ENCODE data around the gene CSRNP3. TPM values are rescaled to one million over a fixed set of nuclear protein-coding genes. Genes with fewer than 3 reads are reported as not detected.

Gene CSRNP3
- total and polyA plus RNA-seq, 5 donors from 2014 or later: not detected

- Mint-ChIP-seq H3K4me1 (no peaks in the 10 kb centered on the region), H3K27ac (no peak overlapping the region), H3K9me3 (peaks cover 0 to 10% (median 2%) of the 10 kb centered on the region in 7 donors), H3K27me3 (peaks cover 5% of the 10 kb centered on the region), H3K4me3 (no peak overlapping the region), H3K36me3 (no peaks in the 10 kb centered on the region)
- Histone ChIP-seq H3K36me3 (ENCODE audit: control insufficient read depth, insufficient read depth, low read length) (no peaks in the 10 kb centered on the region), H3K27me3 (ENCODE audit: control insufficient read depth, insufficient read depth, low read length) (no peaks in the 10 kb centered on the region), H3K27ac (ENCODE audit: insufficient read depth, low read length, poor library complexity, severe bottlenecking) (no peak overlapping the region), H3K4me1 (ENCODE audit: control insufficient read depth, insufficient read depth, low read length, poor library complexity, severe bottlenecking) (no peaks in the 10 kb centered on the region), H3K9me3 (ENCODE audit: control insufficient read depth in 2 of 2, low read length in 2 of 2) (no peaks in the 10 kb centered on the region), H3K4me3 (ENCODE audit: low read depth, low read length) (no peak overlapping the region)
- DNase-seq (no peak), ATAC-seq (ENCODE audit: low read depth in 2 of 2) (no peak)
Observed at GRCh38 chr2:165618806-165619205, 149.3 kb downstream of the CSRNP3 start.

DNA sequence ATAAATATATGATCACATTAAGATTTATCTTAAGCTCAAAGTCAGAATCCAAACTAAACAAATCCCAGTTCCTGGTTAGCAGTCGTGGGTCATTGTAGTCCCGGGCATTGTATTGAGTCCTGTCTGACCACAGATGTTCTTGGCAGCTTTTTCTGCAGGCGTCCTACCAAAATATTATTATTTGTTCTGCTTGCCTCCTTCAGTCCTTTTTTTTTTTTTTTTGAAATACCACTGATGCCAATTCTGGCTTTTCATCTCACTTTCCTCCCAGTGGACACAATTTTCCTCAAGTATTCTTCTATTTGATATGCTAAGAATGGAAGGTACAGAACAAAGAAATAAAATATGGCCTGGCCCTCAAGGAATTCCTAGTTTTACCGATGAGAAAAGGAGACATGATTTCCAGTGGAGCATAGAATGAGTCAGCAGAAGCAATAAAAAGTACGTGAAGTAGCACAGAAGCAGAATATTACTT is 151.6 kb downstream of the CSRNP3 start:
- Mint-ChIP-seq H3K27me3 (peaks cover 9% of the 10 kb centered on the region), H3K4me1 (no peaks in the 10 kb centered on the region), H3K4me3 (no peak overlapping the region), H3K9me3 (peaks cover 0 to 8% (median 2%) of the 10 kb centered on the region in 7 donors), H3K36me3 (no peaks in the 10 kb centered on the region), H3K27ac (no peak overlapping the region)
- H3K27ac ChIP-seq (ENCODE audit: insufficient read depth, low read length, poor library complexity, severe bottlenecking): no peak overlapping the region
- no peaks in the 10 kb centered on the region for H3K4me1 ChIP-seq (ENCODE audit: control insufficient read depth, insufficient read depth, low read length, poor library complexity, severe bottlenecking)
- ATAC-seq (ENCODE audit: low read depth in 2 of 2) (no peak), DNase-seq (no peak)
- no peaks in the 10 kb centered on the region for H3K9me3 ChIP-seq (ENCODE audit: control insufficient read depth in 2 of 2, low read length in 2 of 2)
- no peaks in the 10 kb centered on the region for H3K36me3 ChIP-seq (ENCODE audit: control insufficient read depth, insufficient read depth, low read length)
- H3K27me3 ChIP-seq (ENCODE audit: control insufficient read depth, insufficient read depth, low read length): no peaks in the 10 kb centered on the region
- H3K4me3 ChIP-seq (ENCODE audit: low read depth, low read length): no peak overlapping the region

DNA sequence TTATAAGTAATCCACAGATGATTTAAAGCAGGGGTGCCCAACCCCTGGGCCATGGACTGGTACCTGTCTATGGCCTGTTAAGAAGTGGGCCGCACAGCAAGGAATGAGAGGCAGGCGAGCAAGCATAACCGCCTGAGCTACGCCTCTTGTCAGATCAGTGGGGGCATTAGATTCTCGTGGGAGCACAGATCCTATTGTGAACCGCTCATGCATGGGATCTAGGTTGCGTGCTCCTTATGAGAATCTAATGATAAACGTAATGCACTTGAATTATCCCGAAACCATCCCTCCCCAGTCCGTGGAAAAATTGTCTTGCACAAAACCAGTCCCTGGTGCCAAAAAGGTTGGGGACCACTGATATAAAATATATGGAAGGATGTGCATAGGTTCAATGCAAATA is 153.7 kb downstream of the CSRNP3 start:
- no peaks in the 10 kb centered on the region for H3K9me3 ChIP-seq (ENCODE audit: control insufficient read depth in 2 of 2, low read length in 2 of 2)
- ATAC-seq (ENCODE audit: low read depth in 2 of 2): no peak
- Mint-ChIP-seq H3K9me3 (peaks cover 0 to 6% (median 0%) of the 10 kb centered on the region in 7 donors), H3K36me3 (no peaks in the 10 kb centered on the region), H3K27ac (no peak overlapping the region), H3K27me3 (peaks cover 9% of the 10 kb centered on the region), H3K4me3 (no peak overlapping the region), H3K4me1 (no peaks in the 10 kb centered on the region)
- no peak overlapping the region for H3K4me3 ChIP-seq (ENCODE audit: low read depth, low read length)
- H3K27ac ChIP-seq (ENCODE audit: insufficient read depth, low read length, poor library complexity, severe bottlenecking): no peak overlapping the region
- no peaks in the 10 kb centered on the region for H3K27me3 ChIP-seq (ENCODE audit: control insufficient read depth, insufficient read depth, low read length)
- no peak for DNase-seq
- H3K36me3 ChIP-seq (ENCODE audit: control insufficient read depth, insufficient read depth, low read length): no peaks in the 10 kb centered on the region
- H3K4me1 ChIP-seq (ENCODE audit: control insufficient read depth, insufficient read depth, low read length, poor library complexity, severe bottlenecking): no peaks in the 10 kb centered on the region

DNA sequence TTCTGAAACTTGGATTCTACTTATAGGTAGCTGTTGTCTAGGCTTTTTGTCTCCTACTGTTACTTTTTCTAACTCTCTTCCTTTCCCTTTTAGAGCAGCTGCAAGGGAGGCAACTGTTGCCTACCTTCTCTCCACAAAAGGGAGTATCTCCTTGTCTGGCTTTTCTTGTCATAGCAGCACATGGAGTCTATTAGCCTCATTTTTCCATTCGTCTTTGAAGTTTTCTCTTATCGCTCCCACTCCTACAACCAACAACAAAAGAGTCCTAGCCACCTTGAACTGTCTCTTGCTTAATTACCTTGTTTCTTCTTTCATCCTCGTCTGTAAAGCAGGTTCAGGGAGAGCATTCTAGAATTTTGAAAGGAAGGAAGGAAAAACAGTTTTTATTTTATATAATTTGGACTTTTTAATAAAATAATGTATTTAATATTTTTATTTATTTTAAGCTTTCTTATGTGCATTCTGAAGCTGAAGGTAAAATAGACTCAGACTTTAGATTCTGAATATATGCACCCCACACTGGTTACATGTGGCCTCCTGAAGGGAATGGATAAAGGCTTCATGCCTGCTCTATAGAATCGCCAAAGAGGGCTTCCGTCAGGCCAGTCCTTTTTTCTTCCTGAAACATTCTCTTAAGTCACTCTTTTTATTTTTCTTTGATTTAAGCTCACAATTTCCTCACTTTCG is 154.4 kb downstream of the CSRNP3 start:
- H3K36me3 Mint-ChIP-seq: no peaks in the 10 kb centered on the region

GRCh38 chr2:165624470-165624800 is 154.9 kb downstream of the CSRNP3 start:
- Mint-ChIP-seq H3K4me1 (no peaks in the 10 kb centered on the region), H3K27ac (peak overlapping the region in 1 of 3 donors; percentile 89), H3K4me3 (no peak overlapping the region), H3K9me3 (peaks cover 0 to 2% (median 0%) of the 10 kb centered on the region in 7 donors), H3K27me3 (peaks cover 9% of the 10 kb centered on the region), H3K36me3 (no peaks in the 10 kb centered on the region)
- Histone ChIP-seq H3K9me3 (ENCODE audit: control insufficient read depth in 2 of 2, low read length in 2 of 2) (no peaks in the 10 kb centered on the region), H3K4me1 (ENCODE audit: control insufficient read depth, insufficient read depth, low read length, poor library complexity, severe bottlenecking) (no peaks in the 10 kb centered on the region), H3K27ac (ENCODE audit: insufficient read depth, low read length, poor library complexity, severe bottlenecking) (no peak overlapping the region), H3K36me3 (ENCODE audit: control insufficient read depth, insufficient read depth, low read length) (no peaks in the 10 kb centered on the region), H3K27me3 (ENCODE audit: control insufficient read depth, insufficient read depth, low read length) (no peaks in the 10 kb centered on the region), H3K4me3 (ENCODE audit: low read depth, low read length) (no peak overlapping the region)
- DNase-seq: no peak
- ATAC-seq (ENCODE audit: low read depth in 2 of 2): no peak

More for the DNA sequence above, 154.4 kb downstream of the CSRNP3 start:
- no peaks in the 10 kb centered on the region for H3K9me3 ChIP-seq (ENCODE audit: control insufficient read depth in 2 of 2, low read length in 2 of 2)
- no peak overlapping the region for H3K4me3 ChIP-seq (ENCODE audit: low read depth, low read length)
- Mint-ChIP-seq H3K4me1 (no peaks in the 10 kb centered on the region), H3K4me3 (no peak overlapping the region), H3K27me3 (peaks cover 9% of the 10 kb centered on the region), H3K27ac (no peak overlapping the region), H3K9me3 (peaks cover 0 to 2% (median 0%) of the 10 kb centered on the region in 7 donors)
- DNase-seq: no peak
- H3K27ac ChIP-seq (ENCODE audit: insufficient read depth, low read length, poor library complexity, severe bottlenecking): no peak overlapping the region
- no peak for ATAC-seq (ENCODE audit: low read depth in 2 of 2)
- no peaks in the 10 kb centered on the region for H3K4me1 ChIP-seq (ENCODE audit: control insufficient read depth, insufficient read depth, low read length, poor library complexity, severe bottlenecking)
- H3K36me3 ChIP-seq (ENCODE audit: control insufficient read depth, insufficient read depth, low read length): no peaks in the 10 kb centered on the region
- H3K27me3 ChIP-seq (ENCODE audit: control insufficient read depth, insufficient read depth, low read length): no peaks in the 10 kb centered on the region

GRCh38 chr2:165627470-165627869 is 158.0 kb downstream of the CSRNP3 start:
- H3K4me3 ChIP-seq (ENCODE audit: low read depth, low read length): no peak overlapping the region
- H3K36me3 ChIP-seq (ENCODE audit: control insufficient read depth, insufficient read depth, low read length): no peaks in the 10 kb centered on the region
- no peak overlapping the region for H3K27ac Mint-ChIP-seq
- H3K9me3 ChIP-seq (ENCODE audit: control insufficient read depth in 2 of 2, low read length in 2 of 2): no peaks in the 10 kb centered on the region
- no peaks in the 10 kb centered on the region for H3K4me1 ChIP-seq (ENCODE audit: control insufficient read depth, insufficient read depth, low read length, poor library complexity, severe bottlenecking)
- no peak overlapping the region for H3K27ac ChIP-seq (ENCODE audit: insufficient read depth, low read length, poor library complexity, severe bottlenecking)
- DNase-seq (no peak), ATAC-seq (ENCODE audit: low read depth in 2 of 2) (no peak)
- no peaks in the 10 kb centered on the region for H3K36me3 Mint-ChIP-seq
- H3K4me3 Mint-ChIP-seq: no peak overlapping the region
- H3K27me3 Mint-ChIP-seq: peaks cover 4% of the 10 kb centered on the region
- H3K27me3 ChIP-seq (ENCODE audit: control insufficient read depth, insufficient read depth, low read length): no peaks in the 10 kb centered on the region
- H3K9me3 Mint-ChIP-seq: peaks cover 0 to under 1% (median 0%) of the 10 kb centered on the region in 7 donors
- no peaks in the 10 kb centered on the region for H3K4me1 Mint-ChIP-seq

DNA sequence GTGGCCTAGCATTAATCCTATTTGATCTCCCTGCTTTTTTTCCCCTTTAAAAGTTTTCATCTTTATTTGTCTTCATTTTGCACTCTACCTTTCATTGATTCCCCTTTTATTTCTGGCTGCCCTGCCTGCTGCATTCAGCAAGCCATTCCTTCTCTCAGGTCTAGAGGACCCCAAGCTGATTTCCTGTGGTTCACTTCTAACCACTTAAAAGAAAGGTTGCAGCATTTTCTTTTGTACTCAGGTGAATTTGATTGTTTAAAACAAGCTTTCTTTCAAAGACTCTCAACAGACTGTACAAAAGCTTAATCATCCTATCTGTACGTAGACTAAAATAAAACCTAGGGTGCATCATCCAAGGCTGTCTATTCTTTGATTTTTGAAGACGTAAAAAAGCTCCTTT is 160.3 kb downstream of the CSRNP3 start:
- Histone ChIP-seq H3K27me3 (ENCODE audit: control insufficient read depth, insufficient read depth, low read length) (no peaks in the 10 kb centered on the region), H3K27ac (ENCODE audit: insufficient read depth, low read length, poor library complexity, severe bottlenecking) (no peak overlapping the region), H3K36me3 (ENCODE audit: control insufficient read depth, insufficient read depth, low read length) (no peaks in the 10 kb centered on the region), H3K9me3 (ENCODE audit: control insufficient read depth in 2 of 2, low read length in 2 of 2) (no peaks in the 10 kb centered on the region), H3K4me1 (ENCODE audit: control insufficient read depth, insufficient read depth, low read length, poor library complexity, severe bottlenecking) (no peaks in the 10 kb centered on the region), H3K4me3 (ENCODE audit: low read depth, low read length) (no peak overlapping the region)
- Mint-ChIP-seq H3K36me3 (no peaks in the 10 kb centered on the region), H3K4me1 (no peaks in the 10 kb centered on the region), H3K4me3 (no peak overlapping the region), H3K9me3 (peaks cover 0 to 2% (median 0%) of the 10 kb centered on the region in 7 donors), H3K27ac (no peak overlapping the region), H3K27me3 (no peaks in the 10 kb centered on the region)
- DNase-seq (no peak), ATAC-seq (ENCODE audit: low read depth in 2 of 2) (no peak)

- H3K4me3 ChIP-seq (ENCODE audit: low read depth, low read length): no peak overlapping the region
- no peak for ATAC-seq (ENCODE audit: low read depth in 2 of 2)
- no peaks in the 10 kb centered on the region for H3K36me3 Mint-ChIP-seq
- no peak for DNase-seq
- no peaks in the 10 kb centered on the region for H3K27me3 Mint-ChIP-seq
- H3K4me1 ChIP-seq (ENCODE audit: control insufficient read depth, insufficient read depth, low read length, poor library complexity, severe bottlenecking): no peaks in the 10 kb centered on the region
- H3K4me1 Mint-ChIP-seq: no peaks in the 10 kb centered on the region
- no peaks in the 10 kb centered on the region for H3K36me3 ChIP-seq (ENCODE audit: control insufficient read depth, insufficient read depth, low read length)
- peaks cover 0 to 2% (median 0%) of the 10 kb centered on the region in 7 donors for H3K9me3 Mint-ChIP-seq
- H3K9me3 ChIP-seq (ENCODE audit: control insufficient read depth in 2 of 2, low read length in 2 of 2): no peaks in the 10 kb centered on the region
- H3K27me3 ChIP-seq (ENCODE audit: control insufficient read depth, insufficient read depth, low read length): no peaks in the 10 kb centered on the region
- H3K27ac Mint-ChIP-seq: no peak overlapping the region
- H3K27ac ChIP-seq (ENCODE audit: insufficient read depth, low read length, poor library complexity, severe bottlenecking): no peak overlapping the region
- H3K4me3 Mint-ChIP-seq: no peak overlapping the region
Observed at GRCh38 chr2:165630236-165630635, 160.7 kb downstream of the CSRNP3 start.

Data from CD4-positive, CD25-positive, alpha-beta regulatory T cell (primary cell).